T follicular helper cell (primary cell): Measurements from ENCODE around the gene PRR9.

Experiments used
- DNase-seq: peaks from one replicate; pipeline ENCODE4 v3.0.0-alpha.2; 2020; ENCODE audit warnings: low read depth

PRR9 gene

DNA sequence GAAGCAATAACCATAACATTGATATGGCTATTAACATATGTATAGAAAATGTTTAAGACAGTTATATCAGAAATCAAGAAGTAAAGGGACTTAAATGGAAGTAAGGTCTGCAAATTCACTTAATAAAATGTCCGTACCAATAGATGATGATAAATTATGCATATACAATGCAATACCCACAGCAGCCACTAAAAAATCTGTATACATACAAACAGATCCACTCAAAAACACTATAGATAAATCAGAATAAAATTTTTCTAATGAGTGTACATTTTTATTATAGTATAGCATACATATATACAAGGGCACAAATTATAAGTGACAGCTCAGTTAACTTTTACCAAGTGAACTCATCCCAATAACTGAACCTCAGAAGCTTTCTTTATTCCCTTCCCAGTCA is 48.1 kb downstream of the PRR9 start:
- DNase-seq, result no peak
